SU-DHL-6 (cell line): ENCODE measurements around the gene DDX56.

ENCODE experiments used
- CTCF ChIP-seq: fragments of 200-600 bp; sonication (generic); IDR thresholded peaks from one replicate; pipeline ENCODE4 v1.5.1; 2017; ENCODE audit warnings: antibody characterized with exemption, mild to moderate bottlenecking, low read length, moderate library complexity; ENCODE audit not compliant: insufficient read depth, poor library complexity, severe bottlenecking
- EZH2phosphoT487 ChIP-seq: fragments of 200-600 bp; sonication (generic), shearing (Covaris generic); conservative IDR thresholded peaks from 2 replicates; pipeline ENCODE4 v1.6.1; 2018; ENCODE audit warnings: mild to moderate bottlenecking, antibody characterized with exemption, low read length, moderate library complexity, mixed read lengths

- no peak for TF ChIP-seq CTCF
- TF ChIP-seq EZH2phosphoT487, result no peak
Measured at GRCh38 chr7:44566680-44567079, 7.0 kb downstream of the DDX56 start.
